ENCODE results near the gene LRRN1. TPM values are rescaled to one million over a fixed set of nuclear protein-coding genes. Genes with fewer than 3 reads are reported as not detected.

Gene LRRN1
- polyA plus RNA-seq, 1 donor (not counting 4 experiments of a cell fraction or from before 2014, with no cell fraction given), result 0.45 TPM

GRCh38 chr3:3778641-3779270 is 20.5 kb upstream of the LRRN1 start:
- Histone ChIP-seq H3K4me2 (ENCODE audit: control insufficient read depth, extremely low read depth, insufficient read depth, low read depth, low read length) (no peak overlapping the region), H3K9me3 (ENCODE audit: control insufficient read depth, low read depth, low read length) (no peaks in the 10 kb centered on the region), H3K27me3 (ENCODE audit: control insufficient read depth, extremely low read depth, insufficient read depth, low read length) (no peaks in the 10 kb centered on the region), H2AFZ (ENCODE audit: control insufficient read depth, low read length) (no peak overlapping the region), H4K20me1 (ENCODE audit: control insufficient read depth, extremely low read depth, insufficient read depth, low read length) (no peaks in the 10 kb centered on the region), H3K9me1 (ENCODE audit: control insufficient read depth, extremely low read depth, insufficient read depth, low read length) (no peaks in the 10 kb centered on the region), H3K27ac (ENCODE audit: control insufficient read depth, insufficient read depth, low read length) (no peak overlapping the region), H3K4me3 (ENCODE audit: control insufficient read depth in 2 of 3, extremely low read depth in 1 of 3, insufficient read depth in 2 of 3, low read depth in 1 of 3, low read length in 3 of 3) (no peak overlapping the region), H3K36me3 (ENCODE audit: control insufficient read depth in 2 of 2, extremely low read depth in 1 of 2, insufficient read depth in 2 of 2, low read length in 2 of 2) (no peaks in the 10 kb centered on the region), H3K9ac (ENCODE audit: control insufficient read depth, extremely low read depth, insufficient read depth, low read length) (no peak overlapping the region), H3K4me1 (ENCODE audit: control insufficient read depth, extremely low read depth, insufficient read depth, low read length) (no peaks in the 10 kb centered on the region), H3K79me2 (ENCODE audit: control insufficient read depth, insufficient read depth, low read length) (no peaks in the 10 kb centered on the region)
- FAIRE-seq, result no peak
- no peak for TF ChIP-seq EZH2 (IDR thresholded peaks at IDR 0.05; ENCODE audit: low read length)
- no peak for TF ChIP-seq CTCF (optimal IDR thresholded peaks at IDR 0.05 in 1 of 3, IDR thresholded peaks at IDR 0.05 in 1 of 3, conservative IDR thresholded peaks at IDR 0.05 in 1 of 3; ENCODE audit: extremely low read depth in 1 of 3, insufficient read depth in 2 of 3, low read length in 3 of 3)
- dilution Hi-C loops (cut with MboI; ENCODE audit: extremely low pct_ligation_motif_present, low sequenced_read_pairs), result no loop called here
- no peak for DNase-seq (ENCODE audit: low read depth, low spot score)

GRCh38 chr3:3782457-3782856 is 16.8 kb upstream of the LRRN1 start:
- H3K4me1 ChIP-seq (ENCODE audit: control insufficient read depth, extremely low read depth, insufficient read depth, low read length), result no peaks in the 10 kb centered on the region
- no peaks in the 10 kb centered on the region for H3K79me2 ChIP-seq (ENCODE audit: control insufficient read depth, insufficient read depth, low read length)
- H3K27me3 ChIP-seq (ENCODE audit: control insufficient read depth, extremely low read depth, insufficient read depth, low read length), result no peaks in the 10 kb centered on the region
- no peaks in the 10 kb centered on the region for H3K9me3 ChIP-seq (ENCODE audit: control insufficient read depth, low read depth, low read length)
- H3K4me3 ChIP-seq (ENCODE audit: control insufficient read depth in 2 of 3, extremely low read depth in 1 of 3, insufficient read depth in 2 of 3, low read depth in 1 of 3, low read length in 3 of 3), result no peak overlapping the region
- no peak overlapping the region for H2AFZ ChIP-seq (ENCODE audit: control insufficient read depth, low read length)
- no peaks in the 10 kb centered on the region for H3K9me1 ChIP-seq (ENCODE audit: control insufficient read depth, extremely low read depth, insufficient read depth, low read length)
- H3K4me2 ChIP-seq (ENCODE audit: control insufficient read depth, extremely low read depth, insufficient read depth, low read depth, low read length), result no peak overlapping the region
- DNase-seq (ENCODE audit: low read depth, low spot score) (no peak), FAIRE-seq (no peak)
- no peak overlapping the region for H3K9ac ChIP-seq (ENCODE audit: control insufficient read depth, extremely low read depth, insufficient read depth, low read length)
- dilution Hi-C loops (cut with MboI; ENCODE audit: extremely low pct_ligation_motif_present, low sequenced_read_pairs), result no loop called here
- TF ChIP-seq EZH2 (IDR thresholded peaks at IDR 0.05; ENCODE audit: low read length) (no peak), CTCF (optimal IDR thresholded peaks at IDR 0.05 in 1 of 3, IDR thresholded peaks at IDR 0.05 in 1 of 3, conservative IDR thresholded peaks at IDR 0.05 in 1 of 3; ENCODE audit: extremely low read depth in 1 of 3, insufficient read depth in 2 of 3, low read length in 3 of 3) (no peak)
- H3K27ac ChIP-seq (ENCODE audit: control insufficient read depth, insufficient read depth, low read length), result no peak overlapping the region
- H3K36me3 ChIP-seq (ENCODE audit: control insufficient read depth in 2 of 2, extremely low read depth in 1 of 2, insufficient read depth in 2 of 2, low read length in 2 of 2), result no peaks in the 10 kb centered on the region
- H4K20me1 ChIP-seq (ENCODE audit: control insufficient read depth, extremely low read depth, insufficient read depth, low read length), result no peaks in the 10 kb centered on the region
